VCaP (cell line): ENCODE data around the gene HMX3.

Experiments used
- H3K27ac ChIP-seq: fragments of 450-650 bp; 2 replicates; pipeline ENCODE4 v1.5.1; 2017
- TF ChIP-seq, protein P1 (sequence below): fragments of 450-650 bp; conservative IDR thresholded peaks from 2 replicates; pipeline ENCODE4 v1.5.1; 2017; ENCODE audit warnings: mild to moderate bottlenecking, moderate library complexity

Gene HMX3

DNA sequence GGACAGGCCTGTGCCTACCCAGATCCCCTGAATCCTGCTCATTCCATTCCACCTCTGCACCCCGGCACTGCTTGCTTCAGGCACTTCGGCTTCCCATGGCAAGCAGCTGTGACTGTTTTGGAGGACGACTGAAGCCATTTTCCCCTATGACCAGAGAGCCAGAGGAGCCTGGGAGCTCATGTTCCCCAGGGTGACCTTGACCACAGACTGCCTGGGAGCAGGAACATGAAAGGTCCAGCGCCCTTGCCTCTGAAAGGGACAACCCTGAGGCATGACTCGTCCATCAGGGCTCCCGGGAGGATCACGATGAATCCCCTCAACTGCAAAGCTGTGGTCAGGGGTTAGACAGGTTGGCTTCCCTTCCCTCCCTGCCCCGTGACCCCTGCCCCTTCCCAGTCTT is 16.7 kb upstream of the HMX3 start:
- TF ChIP-seq, protein P1, sequence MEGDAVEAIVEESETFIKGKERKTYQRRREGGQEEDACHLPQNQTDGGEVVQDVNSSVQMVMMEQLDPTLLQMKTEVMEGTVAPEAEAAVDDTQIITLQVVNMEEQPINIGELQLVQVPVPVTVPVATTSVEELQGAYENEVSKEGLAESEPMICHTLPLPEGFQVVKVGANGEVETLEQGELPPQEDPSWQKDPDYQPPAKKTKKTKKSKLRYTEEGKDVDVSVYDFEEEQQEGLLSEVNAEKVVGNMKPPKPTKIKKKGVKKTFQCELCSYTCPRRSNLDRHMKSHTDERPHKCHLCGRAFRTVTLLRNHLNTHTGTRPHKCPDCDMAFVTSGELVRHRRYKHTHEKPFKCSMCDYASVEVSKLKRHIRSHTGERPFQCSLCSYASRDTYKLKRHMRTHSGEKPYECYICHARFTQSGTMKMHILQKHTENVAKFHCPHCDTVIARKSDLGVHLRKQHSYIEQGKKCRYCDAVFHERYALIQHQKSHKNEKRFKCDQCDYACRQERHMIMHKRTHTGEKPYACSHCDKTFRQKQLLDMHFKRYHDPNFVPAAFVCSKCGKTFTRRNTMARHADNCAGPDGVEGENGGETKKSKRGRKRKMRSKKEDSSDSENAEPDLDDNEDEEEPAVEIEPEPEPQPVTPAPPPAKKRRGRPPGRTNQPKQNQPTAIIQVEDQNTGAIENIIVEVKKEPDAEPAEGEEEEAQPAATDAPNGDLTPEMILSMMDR: no peak
- no peak overlapping the region for H3K27ac ChIP-seq

DNA sequence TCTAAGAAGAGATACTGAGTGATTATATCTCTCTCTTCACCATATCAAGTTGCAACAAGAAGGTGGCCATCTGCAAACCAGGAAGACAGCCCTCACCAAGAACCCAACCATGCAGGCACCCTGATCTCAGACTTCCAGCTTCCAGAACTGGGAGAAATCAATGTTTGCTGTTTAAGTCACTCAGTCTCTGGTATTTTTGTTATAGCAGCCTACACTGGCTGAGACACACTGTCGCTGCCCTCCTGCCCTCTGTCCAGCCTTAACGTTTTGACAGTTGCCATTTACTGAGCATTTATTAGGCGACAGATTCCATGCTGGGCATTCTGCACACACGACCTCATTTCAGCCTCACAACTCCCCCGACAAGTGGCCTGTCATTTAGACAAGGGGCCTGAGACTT is 9.5 kb upstream of the HMX3 start:
- no peak overlapping the region for H3K27ac ChIP-seq
- TF ChIP-seq, protein P1: no peak

DNA sequence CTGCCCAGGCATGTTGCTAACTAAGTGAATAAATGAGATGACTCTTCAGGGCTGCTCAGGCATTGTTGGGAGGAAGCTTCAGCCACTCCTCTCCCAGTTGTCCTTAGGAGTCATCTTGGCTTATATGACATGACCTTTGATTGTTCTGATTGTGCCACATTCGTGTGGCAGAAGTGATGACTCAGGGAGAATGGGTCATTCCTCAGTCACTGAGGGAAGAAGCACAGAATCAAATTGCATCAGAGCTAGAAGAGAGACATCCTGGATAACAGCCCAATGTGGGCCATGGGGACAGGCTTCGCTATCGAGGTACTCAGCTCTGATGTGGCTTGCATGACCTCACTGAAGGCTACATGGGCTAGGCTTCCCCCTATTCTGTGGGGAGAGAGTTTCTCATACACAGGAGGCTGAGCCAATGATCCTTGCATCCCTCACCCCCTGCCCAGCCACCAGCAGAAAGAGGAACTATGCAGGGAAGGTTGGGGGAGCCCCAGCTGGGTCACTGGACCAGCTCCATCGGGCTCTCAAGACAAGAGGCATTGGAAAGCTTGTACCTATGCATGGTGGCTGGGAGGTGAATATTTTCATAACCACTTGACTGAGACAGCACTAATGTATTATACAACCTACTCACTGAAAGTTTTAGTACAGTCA is 6.0 kb upstream of the HMX3 start:
- TF ChIP-seq, protein P1: no peak
- H3K27ac ChIP-seq: no peak overlapping the region

DNA sequence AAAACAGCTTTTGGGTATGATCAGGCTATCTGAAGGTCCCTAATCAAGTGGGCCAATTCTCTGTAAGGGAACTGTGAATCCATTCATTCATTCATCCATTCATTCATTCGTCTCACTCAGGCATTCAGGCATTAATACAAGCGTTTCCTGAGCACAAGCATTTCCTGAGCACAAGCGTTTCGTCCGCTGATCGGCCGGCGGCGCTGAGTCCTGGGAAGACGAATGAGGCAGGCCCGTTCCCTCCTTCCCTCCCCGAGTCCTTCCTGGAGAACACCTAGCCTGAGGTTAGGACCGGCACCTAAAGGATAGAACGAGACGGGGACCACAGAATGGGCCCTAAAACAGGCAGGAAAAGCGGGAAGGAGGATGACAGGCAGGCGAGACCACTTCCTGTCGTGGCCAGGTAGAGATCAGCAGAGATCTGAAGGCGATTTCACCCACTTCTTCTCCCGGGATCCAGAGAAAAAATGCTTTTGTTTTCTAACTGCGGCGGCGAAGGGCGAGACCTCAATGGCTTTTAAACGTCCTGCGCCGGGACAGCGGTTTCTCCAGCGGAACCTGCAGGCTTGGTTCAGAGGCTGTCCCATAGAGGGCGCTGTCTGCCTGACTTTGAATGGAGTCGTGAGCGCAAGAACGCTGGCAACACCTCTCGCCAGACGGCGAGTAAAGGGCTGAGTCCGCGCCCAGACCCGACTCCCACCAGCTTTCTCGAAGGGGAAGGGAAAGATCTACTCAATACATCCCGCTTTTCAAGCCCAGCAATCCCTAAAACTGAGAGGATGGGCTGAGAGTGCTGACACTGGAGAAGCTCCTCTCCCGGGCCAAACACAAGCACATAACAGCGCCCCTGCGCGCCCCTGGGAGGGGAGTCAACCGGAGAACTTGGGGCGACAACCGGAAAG is 2.9 kb upstream of the HMX3 start:
- TF ChIP-seq, protein P1: peak; percentile 84
- no peak overlapping the region for H3K27ac ChIP-seq

DNA sequence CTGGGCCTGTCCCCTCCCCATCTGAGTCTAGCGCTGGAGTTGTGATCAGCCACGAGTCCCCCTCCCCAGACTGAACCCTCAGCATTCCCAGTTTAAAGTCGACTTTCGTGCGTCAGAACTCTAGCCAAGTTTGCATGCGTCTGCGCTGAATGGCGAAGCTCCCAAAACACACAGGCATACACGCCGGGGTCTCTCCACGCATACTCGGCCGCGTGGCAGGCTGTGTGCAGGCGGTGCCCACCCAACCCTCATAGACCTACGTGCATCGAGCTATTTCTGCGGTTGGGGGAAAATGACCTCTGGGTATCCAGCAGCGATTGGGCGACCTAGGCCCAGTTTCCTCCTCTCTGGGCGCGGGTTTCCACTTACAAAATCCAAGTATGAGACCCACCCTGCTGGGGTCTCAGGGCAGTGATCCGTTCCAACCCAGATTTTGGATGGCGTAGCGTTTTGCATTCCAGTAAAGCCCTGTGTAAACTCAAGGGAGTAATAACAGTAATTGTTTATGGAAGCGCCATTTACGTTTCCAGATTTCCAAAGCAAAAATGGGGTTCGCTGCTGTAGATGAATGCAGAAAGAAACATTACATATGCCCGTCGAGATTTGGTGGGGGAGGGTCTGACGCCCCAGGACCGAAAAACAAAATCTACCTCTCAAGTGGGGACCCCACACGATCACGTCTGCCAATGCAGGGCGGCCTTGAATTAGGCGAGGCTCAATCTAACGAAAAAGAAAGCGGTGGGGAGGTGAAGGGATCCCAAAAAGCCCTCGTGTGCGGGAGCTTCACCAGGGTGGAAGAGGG is 2.0 kb upstream of the HMX3 start:
- H3K27ac ChIP-seq: no peak overlapping the region
- TF ChIP-seq, protein P1: no peak

DNA sequence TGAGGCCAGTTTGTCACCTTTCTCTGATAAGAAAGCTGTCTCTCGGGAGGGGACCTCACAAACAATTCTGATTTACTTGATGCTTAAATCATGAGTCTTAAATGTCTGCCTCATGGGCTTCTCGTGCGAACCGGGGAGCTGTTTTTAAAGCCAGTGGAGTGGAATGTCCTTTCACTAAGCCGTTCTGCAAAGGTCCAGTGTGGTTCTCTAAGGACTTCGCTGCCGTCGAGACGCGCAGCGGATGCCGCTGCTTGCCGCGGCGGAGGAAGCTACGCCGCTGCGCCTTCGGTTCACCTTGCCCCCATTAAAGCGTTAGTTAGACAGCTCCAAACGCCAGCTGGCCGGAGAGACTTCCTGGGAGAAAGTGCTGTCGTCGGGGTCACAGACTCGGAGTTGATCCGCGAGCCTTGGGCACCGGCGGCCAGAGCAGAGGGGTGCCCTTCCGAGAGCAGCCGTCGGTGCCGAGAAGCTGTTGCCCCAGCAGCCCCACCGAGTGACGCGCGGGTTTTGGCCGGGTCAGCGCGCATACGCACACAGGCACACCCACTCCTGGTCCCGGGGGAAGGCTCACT is 1.3 kb upstream of the HMX3 start:
- TF ChIP-seq, protein P1: no peak

More for the DNA sequence above, 1.3 kb upstream of the HMX3 start:
- no peak overlapping the region for H3K27ac ChIP-seq
